Upper lobe of left lung (tissue), 6 donors: ENCODE results near the gene THBD. TPM values are rescaled to one million over a fixed set of nuclear protein-coding genes. Genes with fewer than 3 reads are reported as not detected.

Source experiments
- ATAC-seq, 2 donors: fragments of 200-7000 bp; cut with Tn5 transposase; one replicate each; pipeline ENCODE4 v1.9.1; 2022; ENCODE audit warnings: mild to moderate bottlenecking in 2 of 2, moderate library complexity in 2 of 2; ENCODE audit not compliant: low FRiP score in 2 of 2
- DNase-seq, 2 donors: peaks; one replicate each; pipeline ENCODE4 v3.0.0-alpha.2; 2019 to 2020
- H3K27ac ChIP-seq, 4 donors: fragments of 200-600 bp; sonication (generic); one replicate each; pipeline ENCODE4 v1.5.1; 2016 to 2019
- H3K27me3 ChIP-seq, 4 donors: fragments of 200-600 bp; sonication (generic); one replicate each; pipeline ENCODE4 v1.5.1; 2017 to 2019
- H3K36me3 ChIP-seq, 4 donors: fragments of 200-600 bp; sonication (generic); one replicate each; pipeline ENCODE4 v1.5.1; 2016 to 2019
- H3K4me1 ChIP-seq, 4 donors: fragments of 200-600 bp; sonication (generic); one replicate each; pipeline ENCODE4 v1.5.1; 2018 to 2019
- H3K4me3 ChIP-seq, 4 donors: fragments of 200-600 bp; sonication (generic); one replicate each; pipeline ENCODE4 v1.5.1; 2017 to 2019; ENCODE audit warnings: mild to moderate bottlenecking in 2 of 4, moderate library complexity in 1 of 4
- H3K9me3 ChIP-seq, 4 donors: fragments of 200-600 bp; sonication (generic); one replicate each; pipeline ENCODE4 v1.5.1; 2018 to 2019
- CTCF ChIP-seq, 6 experiments: fragments of 450-650 bp in 4 of 6; fragments of 200-600 bp in 2 of 6; sonication (generic) in 2 of 6; IDR thresholded peaks; one replicate each; pipeline ENCODE4 v1.5.1; 2016 to 2019; ENCODE audit warnings: antibody characterized with exemption in 6 of 6
- EP300 ChIP-seq, 4 donors: sonication (generic); formaldehyde crosslinking; IDR thresholded peaks; one replicate each; pipeline ENCODE4 v1.5.1; 2017; ENCODE audit warnings: antibody characterized with exemption in 4 of 4, control low read depth in 2 of 4
- POLR2A ChIP-seq, 4 donors: fragments of 450-650 bp; IDR thresholded peaks; one replicate each; pipeline ENCODE4 v1.5.1; 2016 to 2017; ENCODE audit warnings: antibody characterized with exemption in 4 of 4, mild to moderate bottlenecking in 2 of 4
- POLR2AphosphoS5 ChIP-seq, 2 donors: sonication (generic); formaldehyde crosslinking; IDR thresholded peaks; one replicate each; pipeline ENCODE4 v1.5.1; 2017; ENCODE audit warnings: antibody characterized with exemption in 2 of 2
- WGBS, 2 donors: methylation state at CpG; one replicate each; pipeline ENCODE4 v1.1.5; 2017 to 2018; 5-methylcytosine and 5-hydroxymethylcytosine counted together
- total RNA-seq, 6 donors: library from RNA; depleted of rRNA in 4 of 6; stranded (reverse); fragments of >200 nt in 4 of 6; gene quantifications; one replicate each; pipeline versions ENCODE4 v1.1.0 to v1.2.1, GENCODE V29; 2016 to 2021
- donor health status: DM: no; HTN: no; CAD: no; lungs with moderate emphysema.
- donor health status: DM: no; HTN: yes; CAD: no; lungs with severe emphysema.

Gene THBD
- total RNA-seq, 6 donors from 2014 or later: 17.8 to 235 (median 88.1) TPM

GRCh38 chr20:23020230-23021018, 29.0 kb downstream of the THBD start:
- ATAC-seq (no peak), DNase-seq (no peak)
- 83 to 96% methylated on average over 12 of the region's 12 CpGs for WGBS, 2 donors
- TF ChIP-seq EP300 (IDR thresholded peaks at IDR 0.05) (no peak), CTCF (IDR thresholded peaks at IDR 0.05) (no peak), POLR2AphosphoS5 (IDR thresholded peaks at IDR 0.05) (no peak), POLR2A (IDR thresholded peaks at IDR 0.05) (no peak)
- Histone ChIP-seq H3K36me3 (no peaks in the 10 kb centered on the region), H3K27ac (peak overlapping the region in 1 of 4 donors; percentile 24), H3K4me3 (no peak overlapping the region), H3K9me3 (no peaks in the 10 kb centered on the region), H3K27me3 (no peaks in the 10 kb centered on the region), H3K4me1 (peaks cover 0 to 8% (median 0%) of the 10 kb centered on the region in 4 donors)

- H3K36me3 ChIP-seq: no peaks in the 10 kb centered on the region
- H3K4me1 ChIP-seq: peaks cover 0 to 8% (median 0%) of the 10 kb centered on the region in 4 donors
- H3K9me3 ChIP-seq: no peaks in the 10 kb centered on the region
- H3K27ac ChIP-seq: no peak overlapping the region
- no peaks in the 10 kb centered on the region for H3K27me3 ChIP-seq
- ATAC-seq (no peak), DNase-seq (no peak)
- TF ChIP-seq CTCF (IDR thresholded peaks at IDR 0.05) (no peak), POLR2AphosphoS5 (IDR thresholded peaks at IDR 0.05) (no peak), POLR2A (IDR thresholded peaks at IDR 0.05) (no peak), EP300 (IDR thresholded peaks at IDR 0.05) (no peak)
- no peak overlapping the region for H3K4me3 ChIP-seq
- 40 to 62% methylated on average over 4 to 7 of the region's 7 CpGs for WGBS, 2 donors
Measured at GRCh38 chr20:23019403-23019802, 30.1 kb downstream of the THBD start.

GRCh38 chr20:23018941-23019340, 30.5 kb downstream of the THBD start:
- WGBS, 2 donors: 80 to 83% methylated on average over 11 of the region's 11 CpGs
- ATAC-seq: no peak
- Histone ChIP-seq H3K4me1 (peaks cover 0 to 8% (median 0%) of the 10 kb centered on the region in 4 donors), H3K9me3 (no peaks in the 10 kb centered on the region), H3K4me3 (no peak overlapping the region), H3K36me3 (no peaks in the 10 kb centered on the region), H3K27me3 (no peaks in the 10 kb centered on the region), H3K27ac (no peak overlapping the region)
- DNase-seq: no peak
- no peak for TF ChIP-seq POLR2A (IDR thresholded peaks at IDR 0.05)
- no peak for TF ChIP-seq EP300 (IDR thresholded peaks at IDR 0.05)
- no peak for TF ChIP-seq CTCF (IDR thresholded peaks at IDR 0.05)
- TF ChIP-seq POLR2AphosphoS5 (IDR thresholded peaks at IDR 0.05): no peak

- no peak for DNase-seq
- Histone ChIP-seq H3K36me3 (no peaks in the 10 kb centered on the region), H3K4me1 (peaks cover 0 to 8% (median 0%) of the 10 kb centered on the region in 4 donors), H3K27ac (no peak overlapping the region), H3K4me3 (no peak overlapping the region), H3K9me3 (no peaks in the 10 kb centered on the region), H3K27me3 (no peaks in the 10 kb centered on the region)
- no peak for ATAC-seq
- no peak for TF ChIP-seq CTCF (IDR thresholded peaks at IDR 0.05)
- no peak for TF ChIP-seq EP300 (IDR thresholded peaks at IDR 0.05)
- TF ChIP-seq POLR2A (IDR thresholded peaks at IDR 0.05): no peak
- TF ChIP-seq POLR2AphosphoS5 (IDR thresholded peaks at IDR 0.05): no peak
Measured at GRCh38 chr20:23018432-23018831, 31.0 kb downstream of the THBD start.

- no peaks in the 10 kb centered on the region for H3K36me3 ChIP-seq
- H3K4me3 ChIP-seq: no peak overlapping the region
- H3K27ac ChIP-seq: no peak overlapping the region
- H3K9me3 ChIP-seq: no peaks in the 10 kb centered on the region
- 66 to 80% methylated on average over 2 of the region's 2 CpGs for WGBS, 2 donors
- ATAC-seq (no peak), DNase-seq (no peak)
- peaks cover 0 to 8% (median 0%) of the 10 kb centered on the region in 4 donors for H3K4me1 ChIP-seq
- no peaks in the 10 kb centered on the region for H3K27me3 ChIP-seq
- TF ChIP-seq POLR2A (IDR thresholded peaks at IDR 0.05): no peak
Measured at GRCh38 chr20:23017516-23017915, 32.0 kb downstream of the THBD start.
